ENCODE data around the gene CADM2.
"Not testable (repeated sequence)": the region's sequence is repeated elsewhere in the genome, so short reads cannot be mapped to it uniquely, and the experiment has no call there.

Gene CADM2

DNA sequence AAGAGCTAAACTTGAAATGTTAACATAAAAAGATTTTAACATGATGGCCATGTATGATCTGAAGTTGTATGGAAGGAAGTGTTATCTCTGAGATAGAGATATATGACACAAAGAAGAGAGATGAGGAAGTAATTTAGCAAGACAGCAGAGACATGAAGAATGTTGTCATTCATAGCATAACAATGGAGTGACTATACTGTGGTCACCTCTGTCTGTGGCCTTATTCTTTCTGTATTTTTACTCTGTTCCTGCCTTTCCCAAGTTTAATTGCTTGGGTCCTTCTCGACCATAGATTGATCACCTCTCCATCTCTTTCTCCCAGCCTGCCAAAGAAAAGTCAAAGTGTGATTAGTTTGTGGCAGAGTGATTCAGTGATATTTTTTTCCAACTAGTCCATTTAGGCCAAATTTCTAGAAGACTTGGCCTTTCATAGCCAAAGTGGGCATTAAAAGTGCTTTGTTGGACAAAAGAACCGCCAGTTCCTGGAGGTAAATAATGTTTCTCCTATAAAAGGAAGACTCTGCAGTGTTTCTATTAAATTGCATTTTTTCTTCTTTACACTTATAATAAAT lies 711.9 kb downstream of the CADM2 start:
- no peak for DNase-seq (ENCODE audit: low spot score)

DNA sequence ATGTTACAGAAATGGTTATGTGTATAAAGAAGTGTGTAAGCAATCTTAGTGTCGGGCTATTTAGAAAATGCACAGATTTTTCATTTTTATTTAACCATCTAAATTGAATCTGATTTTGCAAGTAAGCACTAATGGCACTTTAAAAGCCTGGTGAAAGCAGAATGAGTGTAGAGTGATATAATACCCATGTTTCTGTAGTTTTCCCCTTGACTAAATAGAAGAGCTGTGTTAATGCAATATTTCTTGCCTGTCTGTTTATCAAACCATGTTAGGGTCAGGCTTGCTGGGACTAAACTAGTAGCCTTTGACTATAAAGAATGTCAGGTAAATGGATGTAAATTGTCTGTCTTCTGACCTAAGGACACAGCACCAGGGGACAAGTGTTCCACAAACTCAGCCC lies 714.0 kb downstream of the CADM2 start:
- DNase-seq (ENCODE audit: low spot score) = no peak

DNA sequence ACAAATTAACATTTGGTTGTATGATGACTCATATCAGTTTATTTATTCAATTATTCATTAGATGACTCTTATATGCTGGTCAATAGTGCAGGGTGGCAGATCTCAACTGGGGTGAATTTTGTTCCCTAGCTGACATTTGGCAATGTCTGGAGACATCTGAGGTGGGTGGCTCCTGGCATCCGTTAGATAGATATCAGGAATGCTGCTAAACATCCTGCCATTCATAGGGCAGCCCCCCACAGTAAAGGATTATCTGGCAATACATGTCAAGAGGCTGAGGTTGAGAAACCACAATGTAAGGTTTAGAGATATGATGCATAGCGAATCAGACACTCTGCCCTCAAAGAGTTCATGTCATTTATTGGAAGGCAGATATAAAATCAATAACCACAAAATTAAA lies 719.9 kb downstream of the CADM2 start:
- DNase-seq (ENCODE audit: low spot score) = no peak

DNA sequence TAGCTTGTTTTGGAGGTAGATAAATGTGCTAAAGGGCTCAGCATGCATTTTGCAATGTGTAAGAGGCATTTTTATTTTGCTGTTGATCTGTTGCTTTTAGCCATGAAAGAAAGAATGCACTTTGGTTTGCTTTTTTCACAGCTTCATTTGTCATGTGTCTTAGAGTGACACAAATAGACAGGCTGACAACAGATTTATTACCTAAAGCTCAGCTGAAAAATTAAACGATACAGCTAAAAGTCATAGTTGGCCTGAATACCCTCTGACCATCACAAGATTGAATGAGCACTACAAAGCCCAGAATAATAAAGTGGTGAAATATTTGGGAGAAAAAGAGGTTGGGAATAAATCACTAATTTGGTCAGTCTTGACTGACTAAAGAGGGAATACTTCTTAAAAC lies 723.1 kb downstream of the CADM2 start:
- no peak for DNase-seq (ENCODE audit: low spot score)

DNA sequence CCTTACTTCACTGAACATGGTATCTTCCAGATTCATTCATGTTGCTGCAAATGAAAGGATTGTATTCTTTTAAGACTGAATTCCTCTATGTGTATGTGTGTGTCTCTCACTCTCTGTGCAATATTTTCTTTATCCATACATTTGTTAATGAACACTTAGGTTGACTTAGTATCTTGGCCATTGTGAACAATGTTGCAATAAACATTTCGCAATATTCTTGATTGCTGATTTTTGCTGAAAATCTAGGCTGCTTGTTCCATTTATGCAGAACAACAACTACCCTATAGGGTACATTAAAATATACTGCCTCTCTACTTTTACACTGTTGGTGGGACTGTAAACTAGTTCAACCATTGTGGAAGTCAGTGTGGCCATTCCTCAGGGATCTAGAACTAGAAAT lies 732.4 kb downstream of the CADM2 start:
- DNase-seq (ENCODE audit: low spot score) = no peak

DNA sequence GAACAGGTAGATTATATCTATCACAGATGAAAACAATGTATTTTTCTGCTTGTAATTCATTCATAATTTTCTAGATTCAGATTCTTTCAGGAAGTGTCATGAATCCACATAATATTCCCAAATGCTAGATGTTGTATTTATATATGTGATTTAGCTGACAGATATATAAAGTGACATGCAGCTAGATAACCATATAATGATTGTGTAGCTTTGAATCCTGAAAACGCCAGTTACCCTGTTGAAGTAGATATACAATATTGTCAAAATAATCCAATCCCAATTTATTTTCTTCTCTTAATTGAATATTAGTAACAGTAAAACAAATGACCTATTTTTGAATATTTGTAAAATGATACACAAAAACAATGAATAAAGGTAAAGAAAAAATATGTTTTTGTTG lies 738.4 kb downstream of the CADM2 start:
- no peak for DNase-seq (ENCODE audit: low spot score)

DNA sequence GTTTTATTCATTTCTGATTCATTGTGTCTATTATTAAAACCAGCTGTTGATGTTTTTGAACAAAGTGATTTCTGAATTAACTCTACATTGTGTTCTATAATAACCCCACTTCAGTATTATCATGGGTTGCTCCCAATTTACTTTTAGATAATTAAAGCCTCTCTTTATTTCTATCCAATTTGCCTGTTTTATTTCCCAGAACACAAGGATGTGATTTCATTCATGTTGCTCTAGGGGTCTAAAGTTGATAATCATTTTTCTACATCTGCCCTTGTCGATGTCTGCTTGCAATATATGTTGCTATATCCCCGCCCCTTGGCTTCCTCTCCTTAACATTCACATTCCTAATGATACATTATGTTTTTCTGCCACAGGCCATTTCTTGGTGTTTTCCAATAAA lies 747.3 kb downstream of the CADM2 start:
- no peak for DNase-seq (ENCODE audit: low spot score)

DNA sequence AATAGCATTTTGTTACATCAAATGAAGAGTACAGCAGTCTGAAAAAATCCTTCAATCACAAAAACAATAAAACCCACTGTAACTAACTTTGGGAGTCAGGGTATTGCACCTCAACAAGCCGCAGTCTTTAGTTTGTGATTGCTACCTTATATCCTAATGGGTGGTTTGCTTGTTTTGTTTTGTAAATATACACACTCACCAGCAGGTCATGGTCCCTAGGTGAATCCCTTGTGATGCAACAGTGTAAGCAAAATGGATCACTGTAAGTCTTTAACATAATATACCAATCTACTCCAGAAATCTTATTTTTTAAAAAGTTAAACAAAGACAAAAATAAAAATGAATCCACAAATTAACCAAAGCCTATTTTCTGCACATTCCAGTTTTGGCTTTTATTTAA lies 749.5 kb downstream of the CADM2 start:
- DNase-seq (ENCODE audit: low spot score) = not testable (repeated sequence)

DNA sequence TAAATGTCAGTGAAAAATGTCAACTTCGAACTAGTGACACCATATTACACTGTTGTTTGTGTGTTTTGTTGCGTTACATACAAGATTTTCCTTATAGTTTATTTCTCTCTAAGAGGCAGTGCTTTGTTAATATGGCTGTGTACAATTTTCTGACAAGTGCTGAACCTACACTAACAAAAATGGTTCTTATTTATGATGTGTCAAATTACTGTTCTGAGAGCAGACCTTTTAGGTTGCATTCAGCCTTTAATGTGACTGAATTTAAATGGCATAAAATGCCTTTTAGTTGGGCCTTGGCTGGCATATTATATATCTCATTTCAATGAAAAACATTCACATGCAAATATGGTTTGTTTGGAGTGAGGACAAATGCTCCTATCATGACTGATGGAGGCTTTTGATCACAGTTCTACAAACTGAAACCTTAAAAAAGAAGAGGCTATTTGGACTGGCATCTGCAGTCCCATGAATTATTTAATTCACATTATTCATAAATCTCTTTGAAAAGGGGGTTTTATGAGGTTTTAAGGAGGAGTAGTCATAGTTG lies 750.6 kb downstream of the CADM2 start:
- no peak for DNase-seq (ENCODE audit: low spot score)

DNA sequence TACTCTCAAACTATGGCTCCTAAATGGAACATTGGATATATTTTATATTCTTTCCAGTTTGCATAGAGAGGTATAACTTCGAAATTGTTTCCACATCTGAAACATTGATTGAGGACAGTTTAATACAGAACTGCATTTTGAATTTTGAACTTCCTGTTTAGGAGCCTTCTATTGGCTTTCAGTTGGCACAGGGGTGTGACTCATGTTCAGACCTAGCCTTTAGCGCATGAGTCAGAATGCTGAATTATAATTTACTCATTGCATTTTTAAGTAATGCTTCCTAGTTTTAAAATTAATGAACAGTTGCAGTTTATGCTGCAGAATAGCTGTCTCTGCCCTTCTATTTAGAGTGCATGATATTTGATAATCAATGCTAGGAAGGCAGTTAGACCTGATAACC lies 751.7 kb downstream of the CADM2 start:
- DNase-seq (ENCODE audit: low spot score) = no peak

DNA sequence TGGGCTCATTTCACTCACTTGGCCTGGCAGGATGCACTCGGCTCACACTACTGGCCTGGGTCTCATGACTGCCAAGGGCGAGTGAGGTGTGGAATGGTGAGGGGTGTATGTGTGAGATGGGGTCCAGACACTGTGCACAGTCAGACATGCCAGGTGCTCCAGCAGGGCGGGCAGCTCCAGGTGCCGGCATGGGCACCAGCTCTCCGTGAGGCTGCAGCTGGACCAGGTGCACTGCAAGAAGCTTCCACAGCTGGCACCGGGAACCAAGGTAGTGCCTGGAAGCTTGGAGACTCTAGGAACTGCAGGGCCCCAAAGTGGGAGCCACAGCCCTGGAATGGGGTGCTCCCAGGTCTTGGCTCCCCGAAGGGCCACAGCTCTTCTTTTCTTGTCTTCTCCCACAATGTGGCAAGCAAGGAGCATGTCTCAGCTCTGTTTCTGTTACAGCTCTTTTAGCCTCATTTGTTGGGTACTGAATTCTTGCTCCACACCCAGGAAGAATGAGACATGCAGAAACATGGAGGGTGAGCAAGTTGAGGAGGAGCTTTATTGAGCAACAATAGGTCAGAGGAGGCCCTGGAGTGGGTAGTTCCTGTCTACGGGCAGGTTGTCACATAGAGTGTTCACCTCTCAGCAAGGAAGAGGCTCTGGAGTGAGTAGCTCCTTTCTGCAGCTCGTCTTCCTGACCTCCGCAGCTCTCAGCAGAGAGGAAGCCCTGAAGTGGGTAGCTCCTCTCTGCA lies 762.8 kb downstream of the CADM2 start:
- no peak for DNase-seq (ENCODE audit: low spot score)

DNA sequence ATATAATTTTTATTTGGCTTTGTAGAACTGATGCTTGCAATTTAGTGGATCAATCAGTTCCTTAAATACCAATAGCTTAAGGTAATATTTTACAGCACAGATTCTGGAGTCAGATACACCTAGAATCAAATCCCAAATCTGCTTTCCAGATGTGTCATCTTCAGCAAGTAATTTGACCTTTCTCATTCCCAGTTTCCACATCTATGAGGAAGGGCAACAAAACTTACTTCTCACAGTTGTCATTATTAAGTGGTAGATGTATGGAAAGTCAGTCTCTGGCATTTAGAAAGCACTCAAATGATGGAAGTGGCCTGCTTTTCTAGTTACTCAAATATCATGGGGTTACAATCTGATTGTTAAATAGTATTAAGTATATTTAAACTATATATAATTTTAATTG lies 767.0 kb downstream of the CADM2 start:
- no peak for DNase-seq (ENCODE audit: low spot score)

DNA sequence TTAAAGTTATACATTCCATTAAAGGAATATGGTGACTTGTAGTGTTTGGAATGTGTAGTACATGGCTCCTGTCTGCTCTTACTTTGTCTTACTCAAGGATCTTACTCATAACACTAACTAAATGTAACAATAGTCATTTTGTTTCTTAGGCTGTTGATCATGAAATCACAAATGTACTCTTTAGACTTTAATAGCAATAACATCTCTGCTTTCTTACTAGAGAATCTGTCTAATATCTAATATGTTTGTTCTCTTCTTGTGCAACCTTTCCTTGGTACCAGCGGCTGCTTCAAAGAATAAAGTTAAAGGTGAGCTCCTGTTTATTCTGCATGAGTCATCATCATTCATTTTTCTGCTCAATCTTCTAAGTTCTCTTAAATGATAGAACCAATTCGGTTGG lies 767.5 kb downstream of the CADM2 start:
- DNase-seq (ENCODE audit: low spot score) = no peak

DNA sequence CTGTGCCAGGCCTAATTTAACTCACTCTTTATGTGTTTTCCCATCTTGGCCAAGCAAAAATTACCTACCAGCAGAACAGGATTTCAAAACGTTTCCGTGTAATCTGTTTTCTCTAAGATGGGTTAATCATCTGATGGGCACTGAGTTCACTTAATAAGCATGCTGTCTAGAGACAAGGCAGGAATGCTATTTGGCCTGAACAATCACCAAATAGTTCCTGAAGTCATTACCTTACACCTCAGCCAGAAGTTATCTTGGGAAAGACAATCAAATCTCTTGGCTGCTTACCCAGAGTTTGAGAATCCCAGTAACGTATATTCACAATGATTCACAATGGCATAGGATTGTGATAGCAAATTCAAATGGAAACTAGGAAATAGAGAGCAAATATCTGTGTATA lies 779.1 kb downstream of the CADM2 start:
- no peak for DNase-seq (ENCODE audit: low spot score)

DNA sequence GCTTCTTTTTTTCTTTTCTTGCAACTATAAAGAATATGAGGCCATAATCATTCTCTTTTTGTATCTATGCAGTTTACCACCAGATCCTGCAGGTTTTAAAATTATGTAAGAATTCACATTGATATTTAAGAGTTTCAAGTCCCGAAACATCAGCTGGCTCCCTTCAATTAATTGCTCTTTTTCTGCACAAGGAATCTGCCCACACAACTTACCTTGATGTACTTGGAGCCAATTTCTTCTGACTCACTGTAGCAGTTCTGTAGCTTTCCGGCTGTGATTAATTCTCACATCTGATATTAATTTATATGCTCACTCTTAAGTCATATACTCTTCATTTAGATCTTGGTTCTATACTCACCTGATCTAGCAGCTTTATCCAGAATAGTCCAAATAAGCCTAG lies 781.8 kb downstream of the CADM2 start:
- DNase-seq (ENCODE audit: low spot score) = no peak

DNA sequence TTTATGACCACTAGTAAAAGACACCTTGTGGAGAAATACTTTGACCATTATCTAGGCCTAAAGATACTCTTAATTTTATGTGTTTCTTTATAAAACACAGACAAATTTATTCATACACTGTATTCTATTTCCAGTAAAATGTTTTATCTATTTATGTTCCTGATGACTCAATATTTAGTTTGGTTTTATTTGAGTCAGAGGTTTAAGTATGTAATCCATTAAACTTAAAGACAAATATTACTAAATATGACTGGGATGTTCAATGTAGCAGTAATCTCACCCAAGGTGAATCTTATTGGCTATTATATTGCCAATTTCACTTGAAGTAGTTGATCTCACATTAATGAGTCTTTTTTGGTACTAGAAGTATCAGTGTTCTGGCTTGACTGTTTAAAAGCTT lies 799.7 kb downstream of the CADM2 start:
- DNase-seq (ENCODE audit: low spot score) = no peak

DNA sequence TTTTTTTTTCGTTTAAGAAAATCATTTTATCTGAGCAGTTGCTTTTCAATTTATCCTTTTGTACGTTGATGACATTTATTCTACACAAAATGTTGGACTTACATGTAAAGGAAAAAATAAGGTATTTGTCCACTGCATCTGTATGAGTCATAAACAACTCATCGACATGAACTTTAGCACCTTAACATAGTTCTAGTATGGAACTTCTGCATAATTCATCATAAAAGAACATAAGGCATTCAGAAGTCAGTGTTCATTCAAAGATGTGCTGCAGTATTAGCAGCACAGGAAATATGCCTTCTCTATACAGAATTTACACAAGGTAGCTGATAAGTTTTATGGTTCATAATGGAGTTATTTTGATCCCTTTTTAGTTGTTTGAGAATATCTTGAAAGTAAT lies 801.6 kb downstream of the CADM2 start:
- DNase-seq (ENCODE audit: low spot score) = no peak

DNA sequence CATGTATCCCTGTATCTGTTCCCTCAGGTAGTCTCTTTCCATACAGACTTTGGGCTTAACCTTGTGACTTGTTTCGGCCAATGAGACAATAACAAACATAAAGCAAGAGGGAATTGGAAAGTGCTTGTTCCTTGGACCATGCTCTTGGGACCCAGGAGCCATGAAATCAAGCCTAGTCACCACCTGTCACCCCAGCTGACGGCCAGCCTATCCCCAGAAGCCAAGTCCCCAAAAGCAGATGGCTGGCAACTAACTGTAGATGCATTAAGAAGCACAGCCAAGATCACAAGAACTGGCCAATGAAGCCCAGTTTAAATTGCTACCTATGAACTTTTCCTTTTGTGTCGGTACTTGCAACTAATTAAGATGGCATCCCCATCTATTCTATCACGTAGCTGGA lies 822.0 kb downstream of the CADM2 start:
- DNase-seq (ENCODE audit: low spot score) = no peak

DNA sequence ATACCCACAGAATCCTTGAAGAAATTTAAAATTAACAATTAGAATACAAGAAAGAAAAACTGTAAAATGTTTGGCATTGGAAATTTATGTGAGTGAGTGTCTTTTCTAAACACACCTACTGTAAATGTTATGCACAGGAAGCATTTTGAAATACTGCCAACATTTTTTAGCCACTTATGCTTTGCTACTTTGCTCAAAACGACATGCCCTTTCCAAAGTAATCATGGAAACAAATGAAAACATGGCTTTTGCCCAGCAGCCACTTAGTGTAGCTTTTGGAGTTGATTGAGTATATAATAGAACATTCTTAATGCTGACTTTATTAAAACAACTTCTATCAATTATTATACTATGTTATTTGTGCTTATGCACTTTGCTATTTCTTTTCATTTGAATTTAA lies 823.0 kb downstream of the CADM2 start:
- DNase-seq (ENCODE audit: low spot score) = no peak

DNA sequence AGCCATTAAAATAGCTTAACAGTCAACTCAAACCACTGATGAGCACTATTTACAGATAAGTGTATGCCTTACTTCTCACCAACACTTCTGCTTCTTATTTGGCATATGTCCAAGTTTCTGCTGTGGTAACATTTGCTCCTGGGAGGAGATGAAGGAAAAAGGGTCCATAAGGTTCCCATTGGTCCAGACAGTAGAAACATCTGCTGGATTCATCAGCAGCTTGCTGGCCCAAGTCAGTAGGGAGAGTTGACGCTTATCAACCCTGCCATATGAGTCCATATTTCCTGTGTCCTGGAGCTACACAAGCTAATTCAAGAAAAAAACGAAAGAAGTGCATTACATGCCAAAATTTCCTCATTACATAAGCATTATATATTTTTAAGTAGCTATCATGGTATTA lies 824.5 kb downstream of the CADM2 start:
- no peak for DNase-seq (ENCODE audit: low spot score)

DNA sequence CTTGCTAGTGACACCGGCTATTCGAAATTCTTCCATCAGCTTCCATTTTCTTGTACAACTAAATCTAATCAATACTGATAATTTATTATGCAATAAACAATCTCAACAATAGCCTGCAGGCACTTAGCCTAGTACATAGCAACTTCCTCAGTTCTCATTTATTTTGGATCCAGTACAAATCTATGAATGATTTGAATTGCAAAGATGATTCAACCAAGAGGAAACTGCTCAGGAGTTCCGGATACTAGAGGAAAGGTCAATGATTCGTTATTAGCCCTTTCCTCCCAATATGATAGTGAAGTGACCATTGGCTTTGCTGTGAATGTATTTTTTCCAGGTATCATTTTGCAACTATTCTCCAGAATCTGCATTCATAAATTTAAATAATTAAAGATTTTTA lies 827.0 kb downstream of the CADM2 start:
- no peak for DNase-seq (ENCODE audit: low spot score)

DNA sequence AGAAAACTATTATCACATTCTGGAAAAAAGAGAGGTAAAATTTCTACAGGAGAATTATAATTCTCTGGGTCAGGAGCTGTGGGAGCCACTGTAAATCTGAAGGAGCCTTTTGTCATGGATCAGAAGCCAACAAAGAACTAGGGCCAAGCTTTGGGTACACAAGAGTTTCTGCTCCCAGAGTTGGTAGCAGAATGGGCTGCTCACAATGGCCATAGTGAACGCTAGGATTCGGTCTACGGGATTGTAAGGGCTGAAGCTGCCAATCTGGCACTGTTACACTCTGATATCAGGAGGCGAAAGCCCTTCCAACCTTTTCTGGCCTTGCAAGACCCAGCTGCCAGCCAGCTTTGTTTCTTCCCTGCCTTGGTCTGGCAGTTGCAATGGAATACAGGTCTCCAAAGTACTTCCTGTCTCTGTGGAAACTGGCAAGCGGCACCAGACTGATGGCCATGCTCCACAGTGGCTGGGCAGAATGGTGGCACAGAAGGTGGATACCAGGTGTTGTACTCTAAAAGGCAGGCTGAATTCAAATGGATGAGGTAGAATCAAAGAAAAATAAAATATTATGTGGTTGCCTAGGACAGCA lies 831.7 kb downstream of the CADM2 start:
- DNase-seq (ENCODE audit: low spot score) = no peak

DNA sequence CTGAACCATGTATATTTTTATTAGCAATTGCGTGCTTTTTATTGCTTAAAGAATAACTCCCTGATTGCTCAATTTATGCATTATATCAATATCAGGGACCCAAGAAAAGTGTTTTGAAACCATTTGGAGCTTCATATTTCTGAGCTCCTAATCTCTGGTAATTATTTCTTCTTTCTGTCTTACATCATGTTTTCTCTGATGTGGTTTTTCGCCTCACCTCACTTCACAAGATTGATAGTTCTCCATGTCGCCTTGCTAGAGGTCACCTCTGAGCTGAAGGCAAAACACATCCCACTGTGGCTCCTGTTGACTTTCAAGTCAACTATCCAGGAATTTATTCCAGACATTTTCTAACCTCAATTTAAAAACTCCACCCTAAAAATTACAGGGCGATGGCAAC lies 837.4 kb downstream of the CADM2 start:
- DNase-seq (ENCODE audit: low spot score) = no peak

DNA sequence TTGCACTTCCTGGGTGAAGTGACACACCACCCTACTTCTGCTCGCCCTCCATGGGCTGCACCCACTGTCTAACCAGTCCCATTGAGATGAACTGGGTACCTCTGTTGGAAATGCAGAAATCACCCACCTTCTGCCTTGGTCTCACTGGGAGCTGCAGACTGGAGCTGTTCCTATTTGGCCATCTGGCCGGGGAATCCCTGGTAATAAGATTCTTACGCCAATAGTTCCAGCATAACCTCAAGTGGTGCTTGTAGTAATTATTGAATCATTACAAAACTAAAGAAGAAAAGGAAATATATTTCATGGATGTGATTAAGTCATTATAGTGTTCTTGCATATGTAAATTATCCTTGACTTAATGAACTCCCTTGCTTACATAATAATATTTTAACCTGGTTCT lies 841.9 kb downstream of the CADM2 start:
- DNase-seq (ENCODE audit: low spot score) = no peak

Measured in AG20443 (cell line).